ENCODE measurements around the gene NRN1.
A peak's percentile ranks its signal among the peaks of the same experiment; 100 is the strongest.

The NRN1 gene

GRCh38 chr6:6002005-6002847, 4.5 kb downstream of the NRN1 start:
- DNase-seq, result no peak

DNA sequence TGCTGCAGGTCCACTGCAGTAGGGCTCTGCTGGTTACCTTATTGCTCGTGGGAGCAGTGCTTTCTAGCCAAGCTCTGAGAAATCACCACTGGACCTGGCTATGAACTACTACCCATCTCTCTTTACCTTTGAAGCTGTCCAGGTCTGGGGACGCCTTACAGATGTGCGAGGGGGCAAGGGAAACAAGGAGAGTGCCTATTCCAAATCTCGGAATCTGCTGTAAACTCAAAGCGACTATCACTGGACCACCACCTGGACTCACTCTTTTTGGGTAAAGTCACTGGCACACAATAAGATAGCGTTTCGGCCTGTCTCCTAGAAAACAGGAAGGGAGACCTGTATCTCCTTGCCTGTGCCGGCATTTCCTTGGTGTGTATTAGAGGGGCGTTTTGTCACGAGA, 5.3 kb downstream of the NRN1 start:
- no peak for DNase-seq

GRCh38 chr6:5999688-6000608, 6.8 kb downstream of the NRN1 start:
- DNase-seq, result no peak

DNA sequence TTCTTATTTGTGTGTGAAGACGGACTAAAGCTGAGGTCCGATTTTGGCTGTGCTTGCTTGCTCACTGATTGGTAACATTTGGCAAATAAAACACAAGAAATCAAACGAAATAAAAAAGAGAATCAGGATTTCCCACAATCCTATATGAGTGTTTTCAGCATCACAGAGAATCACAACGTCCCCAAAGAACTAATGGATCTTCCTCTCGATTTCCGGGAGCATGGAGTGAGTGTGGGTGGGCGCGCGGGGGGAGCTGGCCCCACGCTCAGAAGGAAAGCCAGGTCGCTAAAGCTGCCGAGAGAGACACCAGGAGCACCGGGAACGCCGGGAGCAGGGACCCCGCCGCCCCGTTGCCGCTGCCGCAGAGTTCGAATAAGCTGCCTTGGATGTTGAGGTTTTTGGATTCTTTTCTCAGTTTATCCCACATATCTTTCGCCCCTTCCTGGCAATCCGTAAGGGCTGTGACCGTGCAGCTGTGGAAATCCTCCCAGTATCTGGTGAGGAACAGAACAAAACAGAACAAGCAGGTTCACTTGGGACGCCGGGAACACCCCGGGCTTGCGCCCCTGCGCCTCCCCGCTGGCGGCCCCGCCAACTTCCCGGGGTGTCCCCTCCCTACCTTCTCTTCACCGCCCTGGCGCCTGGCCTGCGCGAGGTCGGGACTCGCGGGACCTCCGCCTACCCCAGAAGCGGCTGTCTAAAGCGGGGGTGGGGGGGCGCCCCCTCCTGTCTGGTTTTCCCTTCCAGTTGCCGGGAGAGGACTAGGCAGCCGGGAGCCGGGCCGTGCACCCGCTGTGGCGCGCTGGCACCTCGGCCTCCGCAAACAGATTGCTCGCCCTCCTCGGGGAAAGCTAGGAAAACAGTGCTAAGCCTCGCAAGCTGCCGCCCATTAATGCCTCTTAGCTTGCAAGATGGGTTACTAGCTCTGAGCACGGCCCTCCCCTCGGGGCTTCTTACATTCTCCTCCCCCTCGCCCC, 7.7 kb downstream of the NRN1 start:
- no peak for DNase-seq

DNA sequence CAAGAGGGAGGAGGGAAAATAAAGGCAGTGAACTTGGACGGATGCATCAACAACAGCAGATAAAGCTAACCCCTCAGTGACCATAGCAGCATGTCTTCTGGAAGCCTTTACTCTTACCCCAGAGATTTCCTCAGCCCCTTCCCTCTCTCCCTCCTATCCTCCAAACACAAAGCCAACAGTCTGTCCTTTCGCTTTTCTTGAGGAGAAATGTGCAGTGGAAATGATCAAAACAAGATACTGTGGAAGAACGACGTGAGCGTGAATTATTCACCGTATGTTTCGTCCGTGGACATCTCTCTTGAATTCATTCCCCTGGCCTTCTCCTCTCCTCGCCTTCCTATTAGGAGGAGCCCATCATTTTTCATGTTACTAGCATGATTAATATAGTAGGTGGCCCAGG, 8.5 kb downstream of the NRN1 start:
- no peak for DNase-seq

DNA sequence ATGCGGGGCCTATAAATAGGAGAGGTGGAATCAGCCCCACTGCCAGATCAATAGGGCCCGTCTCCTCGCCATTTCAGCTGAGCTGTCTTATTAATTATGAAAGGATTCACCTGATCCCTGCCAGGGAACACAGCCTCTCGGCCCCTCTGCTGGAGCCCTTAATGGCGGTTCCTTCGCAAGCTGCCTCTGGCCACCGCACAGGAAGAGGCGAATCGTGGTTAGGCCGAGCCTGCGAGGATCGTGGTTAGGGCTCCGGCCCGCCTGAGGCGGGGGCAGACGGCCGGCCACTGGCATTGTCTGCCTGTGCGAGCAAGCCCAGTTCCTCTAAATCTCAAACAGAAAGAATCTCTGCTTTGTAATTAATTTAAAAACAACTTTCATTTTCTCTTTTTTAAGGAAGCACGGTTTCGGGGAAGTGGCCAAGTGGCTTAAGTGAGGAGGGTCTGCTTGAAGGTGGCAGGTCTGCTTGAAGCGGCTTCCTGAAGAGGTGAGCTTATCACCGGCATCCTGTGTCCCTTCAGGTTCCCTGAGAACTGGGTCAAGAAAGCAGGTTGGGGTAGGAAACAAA, 9.2 kb downstream of the NRN1 start:
- DNase-seq, result no peak

GRCh38 chr6:5996714-5997419, 9.9 kb downstream of the NRN1 start:
- no peak for DNase-seq

DNA sequence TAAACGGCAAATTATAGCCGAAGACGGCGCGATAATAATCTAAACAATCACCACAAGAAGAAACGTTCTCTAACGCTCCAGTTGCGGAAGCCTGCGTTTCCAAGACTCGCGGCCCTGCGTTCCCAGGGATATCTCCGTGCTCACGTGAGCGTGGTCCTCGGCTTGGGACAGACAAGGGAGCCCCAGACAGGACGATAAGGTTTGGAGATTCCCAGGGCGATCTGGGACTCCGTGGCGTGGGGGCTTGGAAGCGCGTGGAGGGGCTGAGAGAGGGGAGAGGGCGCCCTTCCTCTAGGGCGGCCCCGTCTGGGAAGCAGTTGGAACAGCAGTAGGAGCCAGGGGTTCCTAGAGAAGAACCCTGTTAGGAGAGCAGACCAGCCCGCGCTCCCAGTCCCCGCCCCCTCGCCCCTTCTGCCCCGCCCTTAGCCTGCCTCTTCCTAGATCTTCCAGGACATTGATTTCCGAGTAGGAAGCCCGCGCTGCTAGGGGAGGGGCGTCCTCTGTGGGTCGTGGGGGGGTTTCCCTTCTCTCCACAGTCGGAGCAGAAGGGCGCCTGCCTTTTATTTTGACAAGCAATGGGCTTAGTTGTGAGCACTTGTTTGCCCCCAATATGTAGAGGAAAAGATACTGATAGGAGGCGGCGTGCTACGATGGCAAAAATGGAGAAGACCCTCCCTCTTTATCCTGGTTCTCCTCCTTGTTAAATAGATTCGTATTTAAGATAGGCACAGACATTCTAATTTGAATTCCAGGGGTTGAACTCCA, 10.6 kb downstream of the NRN1 start:
- no peak for DNase-seq

DNA sequence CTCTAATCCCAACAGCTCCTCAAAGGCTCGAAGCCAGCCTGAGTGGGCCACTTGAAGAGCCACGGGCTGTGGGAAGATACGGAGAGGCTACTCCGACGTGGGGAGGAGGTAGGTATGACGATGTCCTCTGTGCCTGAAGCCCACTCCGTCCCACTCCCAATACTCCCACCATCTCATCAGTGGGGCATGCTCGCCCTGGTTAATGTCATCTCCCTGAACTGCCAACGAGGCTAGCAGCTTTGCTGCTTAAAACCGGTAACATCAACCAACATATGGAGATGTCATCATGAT, 11.1 kb downstream of the NRN1 start:
- DNase-seq, result no peak

DNA sequence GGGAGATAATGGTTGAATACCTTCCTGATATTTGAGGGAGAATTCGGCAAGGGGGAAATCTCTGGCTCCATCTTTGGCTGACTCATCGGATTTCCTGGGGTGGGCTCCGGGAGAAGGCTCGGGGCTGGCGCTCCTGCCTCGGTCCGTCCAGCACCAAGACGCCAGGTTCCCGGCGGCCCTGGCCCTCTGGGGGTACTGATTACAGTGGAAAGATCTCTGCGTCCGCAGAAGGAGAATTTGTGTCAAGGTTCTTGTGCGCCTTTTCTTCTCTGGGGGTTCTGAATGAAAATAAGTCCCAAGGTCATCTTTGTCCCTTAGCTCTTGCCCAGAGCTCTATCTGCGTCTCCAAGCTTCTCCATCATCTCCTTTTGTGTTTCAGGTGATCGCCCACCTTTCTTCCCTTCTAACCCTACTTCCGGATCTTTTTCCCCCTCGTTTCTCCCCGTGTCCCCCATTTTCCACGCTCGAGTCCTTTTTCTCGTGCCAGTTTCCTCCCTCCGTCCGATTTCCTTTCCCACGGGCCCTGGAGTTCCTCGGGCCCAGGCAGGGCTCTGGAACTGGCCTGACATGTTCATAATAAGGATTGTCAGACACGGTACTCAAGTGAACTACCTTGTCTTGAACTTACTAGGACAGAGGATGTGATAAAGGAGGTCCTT, 11.6 kb downstream of the NRN1 start:
- no peak for DNase-seq

DNA sequence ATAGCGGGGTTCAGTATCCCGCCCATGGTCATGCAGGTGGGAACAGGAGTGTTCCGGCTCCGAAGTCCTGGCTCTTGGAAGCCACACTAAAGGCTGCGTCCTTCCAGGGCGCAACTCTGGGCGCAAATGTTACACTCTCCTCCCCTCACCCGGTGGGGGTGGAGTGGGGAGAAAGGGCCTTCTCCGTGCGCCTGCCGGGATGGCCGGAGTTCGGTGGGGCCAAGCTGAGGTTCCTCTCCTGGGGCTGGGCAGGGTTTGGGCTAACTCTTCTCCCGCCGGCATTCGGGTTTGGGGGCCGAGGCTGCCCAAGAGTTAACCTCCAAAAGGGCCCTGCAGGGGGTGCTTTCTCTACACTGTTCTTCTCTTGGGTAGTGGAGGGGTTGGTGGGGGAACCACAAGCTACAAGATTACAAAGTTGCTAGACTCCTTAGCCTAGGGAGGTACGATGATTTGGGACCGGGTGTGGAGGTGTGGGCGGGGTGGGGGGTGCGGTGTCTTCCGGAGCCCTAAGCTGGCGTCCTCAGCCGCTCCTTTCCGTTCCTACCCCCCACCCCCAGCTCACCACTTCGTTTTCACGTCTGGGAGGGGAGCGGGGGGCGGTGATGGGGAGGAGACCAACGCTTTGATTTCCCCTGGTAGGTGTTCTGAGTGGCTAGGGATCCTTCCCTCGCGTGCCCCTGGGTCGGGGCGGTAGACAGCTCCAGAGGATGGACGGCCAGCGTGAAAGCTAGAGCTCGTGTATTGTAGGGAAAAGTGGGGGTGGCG, 12.3 kb downstream of the NRN1 start:
- no peak for DNase-seq

DNA sequence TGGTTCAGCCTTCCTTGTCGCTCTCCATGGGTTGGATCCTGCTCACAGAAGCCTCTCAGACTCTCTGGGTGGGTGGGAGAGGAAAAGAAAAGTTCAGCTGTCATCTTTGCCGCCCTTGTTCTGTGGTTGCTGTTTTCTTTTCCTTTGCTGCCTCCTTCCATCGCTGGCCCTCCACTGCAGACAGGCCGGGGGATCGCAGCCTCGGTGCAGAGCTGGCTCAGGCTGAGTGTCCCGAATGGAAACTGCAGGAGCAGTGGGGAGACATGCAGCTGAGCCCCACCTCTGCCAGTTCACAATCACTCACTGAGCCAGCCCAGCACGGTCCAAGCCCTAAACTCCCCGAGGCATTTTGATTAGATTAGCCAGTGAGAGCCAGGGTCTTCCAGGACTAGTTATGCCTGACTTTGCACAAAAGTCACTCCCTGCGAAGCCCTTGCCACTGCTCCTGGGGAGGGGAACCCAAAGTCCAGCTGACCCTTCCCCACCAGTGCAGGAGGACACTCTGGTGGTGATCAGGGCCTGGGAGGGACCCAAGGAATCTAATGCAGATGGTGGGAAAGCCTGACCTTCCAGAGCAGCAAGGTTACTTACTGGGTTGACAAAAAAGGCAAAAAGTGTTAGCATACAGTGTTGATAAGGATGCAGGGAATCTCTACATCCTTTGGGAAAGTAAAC, 14.0 kb downstream of the NRN1 start:
- DNase-seq, result no peak

DNA sequence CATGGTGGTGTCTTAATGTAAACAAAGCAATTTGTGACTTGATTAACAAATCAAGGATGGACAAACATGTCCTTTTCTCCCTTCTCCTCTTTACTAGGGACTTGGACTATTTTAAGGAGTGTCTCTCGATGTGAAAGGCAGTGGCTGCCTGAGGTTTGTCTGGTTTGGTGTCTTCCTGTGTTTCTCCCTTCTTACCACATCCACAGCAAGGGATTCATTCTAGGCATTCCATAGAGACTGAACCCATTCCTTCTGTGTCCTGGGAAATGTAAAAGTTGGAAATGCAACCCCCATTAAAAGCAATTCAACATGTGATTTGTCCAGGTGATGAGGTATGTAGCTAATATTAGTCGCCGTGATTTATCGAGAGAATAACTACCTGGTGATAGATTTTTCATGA, 15.9 kb downstream of the NRN1 start:
- no peak for DNase-seq

DNA sequence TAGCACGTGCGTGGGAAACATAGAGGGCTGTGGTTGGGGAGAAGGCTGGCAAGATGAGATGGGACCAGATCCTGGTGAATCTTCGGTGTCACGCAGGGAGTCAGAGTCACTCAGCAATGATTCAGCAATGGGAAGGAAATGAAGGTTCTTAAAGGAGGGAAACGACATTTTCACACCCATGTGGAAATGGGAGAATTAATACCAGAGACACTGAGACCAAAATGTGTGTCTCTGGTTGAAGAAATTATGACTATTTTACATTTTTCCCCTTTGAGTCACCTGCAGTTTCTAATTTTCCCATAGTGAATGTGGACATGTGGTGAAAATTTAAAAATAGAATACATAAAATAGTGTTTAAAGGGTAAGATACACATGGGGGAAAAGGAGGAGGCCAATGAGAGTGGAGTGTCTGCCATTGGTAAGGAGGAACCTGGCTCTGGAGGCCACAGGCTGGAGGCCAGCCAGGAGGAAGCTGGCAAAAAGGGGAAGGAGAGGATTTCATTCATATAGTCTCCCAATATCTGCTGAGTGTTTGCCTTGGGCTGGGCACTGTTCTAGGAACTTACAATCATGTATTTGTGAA, 17.5 kb downstream of the NRN1 start:
- no peak for DNase-seq

DNA sequence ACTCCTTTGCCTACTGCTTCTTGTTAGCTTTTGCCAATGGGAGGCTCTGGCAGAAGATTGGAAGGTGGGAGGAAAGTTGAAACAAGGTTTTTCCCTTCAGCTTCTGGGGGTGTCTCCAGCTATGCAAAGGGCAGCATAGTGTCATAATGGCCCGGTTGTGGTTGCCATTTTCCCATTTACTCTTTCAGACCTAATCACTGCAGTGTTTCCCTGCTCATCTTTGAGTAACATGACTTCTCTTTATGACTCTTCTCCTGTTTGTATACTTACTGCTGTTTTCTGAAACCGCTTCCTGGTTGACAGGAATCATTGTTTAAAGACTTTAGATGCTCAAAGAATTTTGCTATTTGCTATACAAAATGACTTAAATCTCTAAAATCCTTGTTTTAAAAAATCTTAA, 19.9 kb downstream of the NRN1 start:
- peak; percentile 40 for DNase-seq

DNA sequence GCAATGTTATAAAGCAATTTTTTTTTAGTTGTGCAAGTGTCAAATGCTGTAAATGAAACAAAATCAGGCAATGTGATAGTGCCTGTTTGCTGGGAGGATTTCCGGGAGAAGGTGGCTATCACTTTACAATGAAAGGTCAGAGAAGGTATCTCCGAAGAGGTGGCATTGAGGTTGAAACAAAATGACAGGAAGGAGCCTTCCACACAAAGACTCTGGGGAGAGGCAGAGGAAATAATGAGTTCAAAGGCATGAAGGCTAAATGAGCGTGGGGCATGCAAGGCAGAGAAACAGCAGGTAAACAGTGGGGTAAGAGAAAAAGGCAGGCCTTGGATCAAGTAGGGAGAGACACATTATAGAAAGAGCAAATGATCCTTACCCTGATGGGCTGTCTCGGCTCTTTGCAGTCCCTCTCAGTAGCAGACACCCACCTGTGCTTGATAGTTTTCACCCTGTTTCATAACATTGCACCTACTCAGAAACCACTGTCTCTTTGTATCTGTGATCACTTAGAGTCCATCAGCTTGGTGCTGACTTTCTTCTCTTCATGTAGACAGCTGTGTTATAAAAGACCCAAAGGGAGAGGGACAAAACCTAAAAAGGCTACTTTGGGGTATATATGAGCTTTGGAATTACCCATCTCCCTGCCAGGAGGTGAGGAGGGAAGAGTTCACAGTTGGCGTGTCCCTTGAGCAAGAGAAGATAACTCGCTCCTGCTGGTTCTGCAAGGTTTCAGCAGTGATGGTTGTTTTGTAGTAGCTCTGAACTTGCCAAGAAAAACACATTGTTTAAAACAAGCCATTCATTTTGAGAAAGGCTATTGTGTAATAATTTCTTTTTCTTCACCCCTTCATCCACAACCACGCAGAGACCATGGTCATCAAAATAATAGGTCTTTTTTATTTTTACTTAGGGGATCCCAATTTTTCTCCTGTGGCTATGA, 22.3 kb downstream of the NRN1 start:
- no peak for DNase-seq

- peak; percentile 65 for DNase-seq
Measured at GRCh38 chr6:5981126-5982026, 25.3 kb downstream of the NRN1 start.

All from activated CD4-positive, alpha-beta T cell treated with anti-CD3 and anti-CD28 coated beads, Interleukin-2, amount 50 U/mL, for 16 hours (primary cell).